C4-2B (cell line): ENCODE data around the gene AUTS2.

Experiments used
- H3K27ac ChIP-seq: fragments of 450-650 bp; 2 replicates; pipeline ENCODE4 v1.5.1; 2017
- ZFX ChIP-seq: fragments of 450-650 bp; IDR thresholded peaks from 2 replicates; pipeline ENCODE4 v1.6.1; 2017
- TF ChIP-seq, protein P1 (sequence below): fragments of 450-650 bp; conservative IDR thresholded peaks from 2 replicates; pipeline ENCODE4 v1.5.1; 2017; ENCODE audit warnings: mild to moderate bottlenecking

AUTS2 gene

GRCh38 chr7:70334871-70335270 is 736.6 kb downstream of the AUTS2 start:
- TF ChIP-seq, protein P1, sequence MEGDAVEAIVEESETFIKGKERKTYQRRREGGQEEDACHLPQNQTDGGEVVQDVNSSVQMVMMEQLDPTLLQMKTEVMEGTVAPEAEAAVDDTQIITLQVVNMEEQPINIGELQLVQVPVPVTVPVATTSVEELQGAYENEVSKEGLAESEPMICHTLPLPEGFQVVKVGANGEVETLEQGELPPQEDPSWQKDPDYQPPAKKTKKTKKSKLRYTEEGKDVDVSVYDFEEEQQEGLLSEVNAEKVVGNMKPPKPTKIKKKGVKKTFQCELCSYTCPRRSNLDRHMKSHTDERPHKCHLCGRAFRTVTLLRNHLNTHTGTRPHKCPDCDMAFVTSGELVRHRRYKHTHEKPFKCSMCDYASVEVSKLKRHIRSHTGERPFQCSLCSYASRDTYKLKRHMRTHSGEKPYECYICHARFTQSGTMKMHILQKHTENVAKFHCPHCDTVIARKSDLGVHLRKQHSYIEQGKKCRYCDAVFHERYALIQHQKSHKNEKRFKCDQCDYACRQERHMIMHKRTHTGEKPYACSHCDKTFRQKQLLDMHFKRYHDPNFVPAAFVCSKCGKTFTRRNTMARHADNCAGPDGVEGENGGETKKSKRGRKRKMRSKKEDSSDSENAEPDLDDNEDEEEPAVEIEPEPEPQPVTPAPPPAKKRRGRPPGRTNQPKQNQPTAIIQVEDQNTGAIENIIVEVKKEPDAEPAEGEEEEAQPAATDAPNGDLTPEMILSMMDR, result no peak
- no peak for TF ChIP-seq ZFX
- no peak overlapping the region for H3K27ac ChIP-seq

DNA sequence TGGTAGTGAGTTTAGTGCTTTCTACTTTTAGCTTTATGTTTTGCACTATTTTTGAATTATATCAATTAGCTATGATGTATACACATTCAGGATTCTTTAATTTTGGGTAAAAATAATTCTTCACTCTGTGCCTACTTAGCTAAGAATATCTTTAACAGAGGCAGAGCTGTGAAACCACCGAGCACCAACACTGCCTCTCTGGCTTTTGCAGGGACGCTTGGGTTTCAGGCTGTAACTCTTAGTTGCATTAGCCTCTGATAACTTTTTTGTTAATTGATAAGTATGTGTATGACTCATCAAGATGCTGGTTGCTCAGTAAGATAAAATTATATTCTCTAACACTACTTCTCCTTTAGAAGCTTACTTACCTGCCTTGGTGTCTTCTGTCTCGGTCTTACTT is 738.3 kb downstream of the AUTS2 start:
- no peak overlapping the region for H3K27ac ChIP-seq
- TF ChIP-seq ZFX, result no peak
- TF ChIP-seq, protein P1, result no peak

- no peak for TF ChIP-seq ZFX
- TF ChIP-seq, protein P1, result no peak
- H3K27ac ChIP-seq, result no peak overlapping the region
Observed at GRCh38 chr7:70338015-70338414, 739.7 kb downstream of the AUTS2 start.

DNA sequence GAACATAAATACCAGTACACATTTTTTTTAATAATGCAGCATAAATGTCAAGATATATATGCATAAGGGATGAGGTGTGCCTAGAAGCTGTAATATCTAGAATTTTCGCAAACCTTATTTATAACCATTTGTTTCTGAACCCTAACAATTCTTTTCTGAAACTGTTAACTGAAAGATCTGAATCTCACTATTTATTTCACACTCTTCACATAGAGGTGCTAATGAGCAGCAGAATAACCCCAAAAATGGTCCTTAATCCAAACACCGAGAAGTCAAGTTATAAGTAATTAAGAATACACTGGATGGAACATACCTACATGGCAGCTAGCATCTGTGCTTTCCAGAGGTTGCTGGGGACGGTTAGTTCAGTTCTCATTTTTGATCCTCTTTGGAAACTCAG is 742.0 kb downstream of the AUTS2 start:
- no peak overlapping the region for H3K27ac ChIP-seq

DNA sequence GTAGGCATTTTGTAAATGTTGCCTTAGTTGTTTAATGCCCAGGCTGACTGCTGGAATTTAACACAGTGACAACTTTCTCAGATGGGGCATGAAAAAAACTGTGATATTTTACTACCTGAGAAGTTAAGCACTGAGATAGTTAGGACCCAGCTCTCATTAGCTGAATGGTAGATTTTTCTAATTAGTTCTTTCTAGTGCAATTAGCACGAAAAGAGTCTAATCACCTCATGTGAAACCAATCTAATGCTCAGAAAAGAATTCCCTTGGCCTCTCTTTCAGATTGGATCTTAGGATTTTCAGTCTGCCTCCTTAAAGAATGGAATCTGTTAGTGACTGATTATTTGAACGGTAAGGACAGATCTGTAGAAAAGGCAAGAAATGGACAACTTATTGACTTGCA is 743.2 kb downstream of the AUTS2 start:
- H3K27ac ChIP-seq, result no peak overlapping the region
- TF ChIP-seq ZFX, result no peak
- TF ChIP-seq, protein P1, result no peak

More for the DNA sequence above, 742.0 kb downstream of the AUTS2 start:
- TF ChIP-seq ZFX, result no peak
- TF ChIP-seq, protein P1, result no peak

GRCh38 chr7:70343519-70343918 is 745.2 kb downstream of the AUTS2 start:
- TF ChIP-seq, protein P1, result no peak
- TF ChIP-seq ZFX, result no peak
- H3K27ac ChIP-seq, result no peak overlapping the region

DNA sequence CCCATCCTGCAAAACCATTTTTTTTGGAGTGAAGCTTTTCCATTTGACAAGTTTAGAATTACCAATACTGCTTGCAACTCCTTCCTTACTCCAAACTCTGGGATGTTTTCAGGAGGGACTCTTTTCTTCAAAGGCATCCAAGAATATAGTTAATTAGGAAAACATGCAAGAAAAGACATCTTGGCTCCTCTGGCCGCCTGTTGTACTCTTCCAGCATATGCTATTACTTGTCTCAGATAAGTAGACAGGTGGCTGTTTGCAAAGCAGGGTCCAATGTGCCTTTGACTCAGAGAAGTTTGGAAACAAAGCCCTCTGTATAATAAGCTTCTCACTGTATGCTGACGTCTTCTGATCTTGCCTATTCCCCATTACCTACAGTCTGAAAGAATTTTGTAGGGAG is 746.5 kb downstream of the AUTS2 start:
- TF ChIP-seq, protein P1, result no peak
- no peak for TF ChIP-seq ZFX
- no peak overlapping the region for H3K27ac ChIP-seq
